Mucosa of rectum (tissue), 2 donors: Measurements from ENCODE around the gene RTP1.
"Not testable (repeated sequence)": the region's sequence is repeated elsewhere in the genome, so short reads cannot be mapped to it uniquely, and the experiment has no call there.

Experiments used
- H3K27ac ChIP-seq, 2 donors: one replicate each; pipeline ENCODE4 v1.7.0; 2013; ENCODE audit warnings: inconsistent platforms in 2 of 2, low read depth in 2 of 2, low read length in 2 of 2
- H3K27me3 ChIP-seq, 2 donors: one replicate each; pipeline ENCODE4 v1.7.0; 2013; ENCODE audit warnings: low read length in 2 of 2; ENCODE audit not compliant: control insufficient read depth in 2 of 2, insufficient read depth in 2 of 2
- H3K36me3 ChIP-seq, 2 donors: one replicate each; pipeline ENCODE4 v1.7.0; 2013; ENCODE audit warnings: low read length in 2 of 2; ENCODE audit not compliant: control insufficient read depth in 2 of 2, insufficient read depth in 2 of 2
- H3K4me1 ChIP-seq, 2 donors: one replicate each; pipeline ENCODE4 v1.7.0; 2013; ENCODE audit warnings: low read length in 2 of 2, mild to moderate bottlenecking in 1 of 2; ENCODE audit not compliant: control insufficient read depth in 2 of 2, insufficient read depth in 2 of 2
- H3K4me3 ChIP-seq, 2 donors: one replicate each; pipeline ENCODE4 v1.7.0; 2013; ENCODE audit warnings: low read length in 2 of 2
- H3K9ac ChIP-seq, 2 donors: one replicate each; pipeline ENCODE4 v1.7.0; 2013; ENCODE audit warnings: low read length in 2 of 2, low read depth in 1 of 2, mild to moderate bottlenecking in 1 of 2
- H3K9me3 ChIP-seq, 2 donors: one replicate each; pipeline ENCODE4 v1.7.0; 2013; ENCODE audit warnings: low read length in 2 of 2; ENCODE audit not compliant: control insufficient read depth in 2 of 2
- donor health status: healthy.
- donor health status: Normal muscosa, but diverticular disease.

RTP1 gene

GRCh38 chr3:187197335-187197649 is at the start of gene RTP1:
Gene RTP1, plus strand, starts transcription at chr3:187197486. Its CDS starts 30 bp downstream, at chr3:187197516.
- H3K27ac ChIP-seq, result no peak within 1 kb of the TSS
- no peaks in the 10 kb centered on the region for H3K4me1 ChIP-seq
- H3K36me3 ChIP-seq, result no peaks in the 10 kb centered on the region
- no peaks in the 10 kb centered on the region for H3K9me3 ChIP-seq
- no peak within 1 kb of the TSS for H3K9ac ChIP-seq
- peaks cover 0 to 7% of the 10 kb centered on the region in 2 donors for H3K27me3 ChIP-seq
- H3K4me3 ChIP-seq, result no peak within 1 kb of the TSS

GRCh38 chr3:187150186-187150585 is 47.1 kb upstream of the RTP1 start:
- Histone ChIP-seq H3K4me3 (no peak overlapping the region), H3K27ac (no peak overlapping the region), H3K9ac (no peak overlapping the region), H3K27me3 (no peaks in the 10 kb centered on the region), H3K4me1 (no peaks in the 10 kb centered on the region), H3K9me3 (no peaks in the 10 kb centered on the region), H3K36me3 (no peaks in the 10 kb centered on the region)

- H3K4me1 ChIP-seq, result no peaks in the 10 kb centered on the region
- no peak overlapping the region for H3K4me3 ChIP-seq
- H3K27ac ChIP-seq, result no peak overlapping the region
- no peaks in the 10 kb centered on the region for H3K36me3 ChIP-seq
- H3K9me3 ChIP-seq, result no peaks in the 10 kb centered on the region
- no peaks in the 10 kb centered on the region for H3K27me3 ChIP-seq
- H3K9ac ChIP-seq, result no peak overlapping the region
Observed at GRCh38 chr3:187150599-187150998, 46.7 kb upstream of the RTP1 start.

- Histone ChIP-seq H3K9me3 (peaks cover 0 to 11% of the 10 kb centered on the region in 2 donors), H3K27ac (no peak overlapping the region), H3K4me3 (no peak overlapping the region), H3K9ac (no peak overlapping the region), H3K27me3 (peaks cover 0 to 3% of the 10 kb centered on the region in 2 donors), H3K36me3 (no peaks in the 10 kb centered on the region), H3K4me1 (no peaks in the 10 kb centered on the region)
Observed at GRCh38 chr3:187161556-187161955, 35.7 kb upstream of the RTP1 start.

- no peaks in the 10 kb centered on the region for H3K4me1 ChIP-seq
- no peak overlapping the region for H3K27ac ChIP-seq
- peaks cover 0 to 11% of the 10 kb centered on the region in 2 donors for H3K9me3 ChIP-seq
- H3K27me3 ChIP-seq, result peaks cover 0 to 3% of the 10 kb centered on the region in 2 donors
- no peaks in the 10 kb centered on the region for H3K36me3 ChIP-seq
- H3K4me3 ChIP-seq, result no peak overlapping the region
- H3K9ac ChIP-seq, result no peak overlapping the region
Observed at GRCh38 chr3:187162265-187162953, 34.9 kb upstream of the RTP1 start.

- no peak overlapping the region for H3K9ac ChIP-seq
- H3K27me3 ChIP-seq, result peaks cover 0 to 3% of the 10 kb centered on the region in 2 donors
- H3K4me3 ChIP-seq, result no peak overlapping the region
- no peaks in the 10 kb centered on the region for H3K9me3 ChIP-seq
- no peaks in the 10 kb centered on the region for H3K36me3 ChIP-seq
- no peaks in the 10 kb centered on the region for H3K4me1 ChIP-seq
- H3K27ac ChIP-seq, result no peak overlapping the region
Observed at GRCh38 chr3:187165144-187165543, 32.1 kb upstream of the RTP1 start.

- H3K4me1 ChIP-seq, result no peaks in the 10 kb centered on the region
- H3K9me3 ChIP-seq, result no peaks in the 10 kb centered on the region
- H3K36me3 ChIP-seq, result no peaks in the 10 kb centered on the region
- peaks cover 0 to 3% of the 10 kb centered on the region in 2 donors for H3K27me3 ChIP-seq
- H3K4me3 ChIP-seq, result no peak overlapping the region
- H3K9ac ChIP-seq, result no peak overlapping the region
- no peak overlapping the region for H3K27ac ChIP-seq
Observed at GRCh38 chr3:187166750-187167149, 30.5 kb upstream of the RTP1 start.

GRCh38 chr3:187167777-187168176 is 29.5 kb upstream of the RTP1 start:
- Histone ChIP-seq H3K27me3 (no peaks in the 10 kb centered on the region), H3K36me3 (no peaks in the 10 kb centered on the region), H3K9me3 (no peaks in the 10 kb centered on the region), H3K4me3 (no peak overlapping the region), H3K27ac (no peak overlapping the region), H3K4me1 (no peaks in the 10 kb centered on the region), H3K9ac (no peak overlapping the region)

- H3K27me3 ChIP-seq, result no peaks in the 10 kb centered on the region
- H3K36me3 ChIP-seq, result no peaks in the 10 kb centered on the region
- no peaks in the 10 kb centered on the region for H3K4me1 ChIP-seq
- no peak overlapping the region for H3K9ac ChIP-seq
- H3K27ac ChIP-seq, result no peak overlapping the region
- H3K4me3 ChIP-seq, result no peak overlapping the region
- H3K9me3 ChIP-seq, result no peaks in the 10 kb centered on the region
Observed at GRCh38 chr3:187169231-187169960, 27.9 kb upstream of the RTP1 start.

- H3K9ac ChIP-seq, H3K27ac ChIP-seq, H3K4me1 ChIP-seq, H3K4me3 ChIP-seq, H3K36me3 ChIP-seq, H3K9me3 ChIP-seq, H3K27me3 ChIP-seq: not testable (repeated sequence)
Observed at GRCh38 chr3:187170911-187171310, 26.4 kb upstream of the RTP1 start.
